HepG2 (cell line): Measurements from ENCODE around the gene CARMIL3. TPM values are rescaled to one million over a fixed set of nuclear protein-coding genes. Genes with fewer than 3 reads are reported as not detected.

ENCODE experiments used
- ARID2 ChIP-seq: sonication (generic); formaldehyde crosslinking; IDR thresholded peaks from 2 replicates; pipeline ENCODE4 v1.8.1; 2022; ENCODE audit warnings: mild to moderate bottlenecking, missing genetic modification reagents, borderline replicate concordance
- CHD4 ChIP-seq: fragments of 200-600 bp; sonication (generic); IDR thresholded peaks from 2 replicates; pipeline ENCODE4 v1.7.0; 2017; ENCODE audit warnings: mild to moderate bottlenecking, low read length, borderline replicate concordance
- GPN1 ChIP-seq: sonication (generic); formaldehyde crosslinking; IDR thresholded peaks from 2 replicates; pipeline ENCODE4 v1.5.1; 2020; ENCODE audit warnings: missing genetic modification reagents, borderline replicate concordance
- ISL2 ChIP-seq: sonication (generic); formaldehyde crosslinking; IDR thresholded peaks from 2 replicates; pipeline ENCODE4 v1.5.0; 2020; ENCODE audit warnings: missing genetic modification reagents
- MAFK ChIP-seq, 2 experiments: IDR thresholded peaks in 1 of 2; conservative IDR thresholded peaks in 1 of 2; 2 replicates each; pipeline ENCODE4 v1.6.1; 2011; ENCODE audit warnings: improper control_type of control experiment in 2 of 2, low read length in 2 of 2
- PAWR ChIP-seq: sonication (generic); formaldehyde crosslinking; IDR thresholded peaks from 2 replicates; pipeline ENCODE4 v1.4.0; 2020; ENCODE audit warnings: missing genetic modification reagents, mild to moderate bottlenecking, borderline replicate concordance
- SATB2 ChIP-seq: sonication (generic); formaldehyde crosslinking; IDR thresholded peaks from 2 replicates; pipeline ENCODE4 v1.5.0; 2020; ENCODE audit warnings: missing genetic modification reagents
- SETDB1 ChIP-seq: sonication (generic); formaldehyde crosslinking; IDR thresholded peaks from 2 replicates; pipeline ENCODE4 v1.5.1; 2020; ENCODE audit warnings: missing genetic modification reagents, mild to moderate bottlenecking, borderline replicate concordance
- TCF7L2 ChIP-seq: IDR thresholded peaks from 2 replicates; pipeline ENCODE4 v1.6.1; 2011; ENCODE audit warnings: mild to moderate bottlenecking, low read depth, low read length, moderate library complexity
- ZNF256 ChIP-seq: sonication (generic); formaldehyde crosslinking; conservative IDR thresholded peaks from 2 replicates; pipeline ENCODE4 v1.4.0; 2020; ENCODE audit warnings: missing genetic modification reagents
- ZNF30 ChIP-seq: sonication (generic); formaldehyde crosslinking; IDR thresholded peaks from 2 replicates; pipeline ENCODE4 v1.5.0; 2020; ENCODE audit warnings: mild to moderate bottlenecking, missing genetic modification reagents
- ZNF564 ChIP-seq: sonication (generic); formaldehyde crosslinking; IDR thresholded peaks from 2 replicates; pipeline ENCODE4 v1.8.1; 2023; ENCODE audit warnings: mild to moderate bottlenecking, missing genetic modification reagents
- ZNF660 ChIP-seq: sonication (generic); formaldehyde crosslinking; IDR thresholded peaks from 2 replicates; pipeline ENCODE4 v1.5.1; 2020; ENCODE audit warnings: mild to moderate bottlenecking, low read depth, missing genetic modification reagents, borderline replicate concordance
- ZNF773 ChIP-seq: sonication (generic); formaldehyde crosslinking; IDR thresholded peaks from 2 replicates; pipeline ENCODE4 v1.4.0; 2020; ENCODE audit warnings: missing genetic modification reagents, borderline replicate concordance
- ZNF839 ChIP-seq: sonication (generic); formaldehyde crosslinking; IDR thresholded peaks from 2 replicates; pipeline ENCODE4 v1.4.0; 2020; ENCODE audit warnings: missing genetic modification reagents, mild to moderate bottlenecking, borderline replicate concordance
- ZSCAN12 ChIP-seq: sonication (generic); formaldehyde crosslinking; IDR thresholded peaks from 2 replicates; pipeline ENCODE4 v1.9.0; 2021; ENCODE audit warnings: mild to moderate bottlenecking, missing genetic modification reagents
- polyA plus RNA-seq, 8 experiments: library from polyadenylated mRNA; depleted of rRNA in 3 of 8; stranded (reverse) in 7 of 8; unstranded in 1 of 8; fragments of >200 nt; fragmentation: Illumina TruSeq in 4 of 8; extraction: Trizol in 4 of 8; gene quantifications; 2 replicates each; pipeline versions ENCODE4 v1.2.1 to v1.2.3, GENCODE V29; 2011 to 2016; ENCODE audit warnings: low read depth in 4 of 8, missing spikeins in 1 of 8, mixed read lengths in 1 of 8; ENCODE audit not compliant: insufficient read depth in 1 of 8
- total RNA-seq, 5 experiments: library from RNA; depleted of rRNA; stranded (reverse); fragments of >200 nt; fragmentation: Illumina TruSeq; extraction: Trizol; gene quantifications; 2 replicates each; pipeline ENCODE4 v1.2.3, GENCODE V29; 2016; ENCODE audit warnings: low read depth in 1 of 5
- TF ChIP-seq, protein P1 (sequence below): sonication (generic); formaldehyde crosslinking; IDR thresholded peaks from 2 replicates; pipeline ENCODE4 v1.4.0; 2020; ENCODE audit warnings: missing genetic modification reagents
- TF ChIP-seq, protein P2 (sequence below): sonication (generic); formaldehyde crosslinking; IDR thresholded peaks from 2 replicates; pipeline ENCODE4 v1.4.0; 2020; ENCODE audit warnings: mild to moderate bottlenecking, missing genetic modification reagents
- TF ChIP-seq, protein P3 (sequence below): sonication (generic); formaldehyde crosslinking; IDR thresholded peaks from 2 replicates; pipeline ENCODE4 v1.8.1; 2023; ENCODE audit warnings: missing genetic modification reagents, inconsistent platforms, borderline replicate concordance
- TF ChIP-seq, protein P4 (sequence below): sonication (generic); formaldehyde crosslinking; IDR thresholded peaks from 2 replicates; pipeline ENCODE4 v1.5.1; 2020; ENCODE audit warnings: mild to moderate bottlenecking, moderate library complexity, missing genetic modification reagents
- TF ChIP-seq, protein P5 (sequence below): sonication (generic); formaldehyde crosslinking; IDR thresholded peaks from 2 replicates; pipeline ENCODE4 v1.5.0; 2020; ENCODE audit warnings: missing genetic modification reagents
- TF ChIP-seq, protein P6 (sequence below): sonication (generic); formaldehyde crosslinking; IDR thresholded peaks from 2 replicates; pipeline ENCODE4 v1.5.0; 2020; ENCODE audit warnings: missing genetic modification reagents

Gene CARMIL3
- total and polyA plus RNA-seq, 2 of the 13 experiments (the other 11 are each of a cell fraction or from before 2014, with no cell fraction given) = 0.27 to 0.55 TPM

DNA sequence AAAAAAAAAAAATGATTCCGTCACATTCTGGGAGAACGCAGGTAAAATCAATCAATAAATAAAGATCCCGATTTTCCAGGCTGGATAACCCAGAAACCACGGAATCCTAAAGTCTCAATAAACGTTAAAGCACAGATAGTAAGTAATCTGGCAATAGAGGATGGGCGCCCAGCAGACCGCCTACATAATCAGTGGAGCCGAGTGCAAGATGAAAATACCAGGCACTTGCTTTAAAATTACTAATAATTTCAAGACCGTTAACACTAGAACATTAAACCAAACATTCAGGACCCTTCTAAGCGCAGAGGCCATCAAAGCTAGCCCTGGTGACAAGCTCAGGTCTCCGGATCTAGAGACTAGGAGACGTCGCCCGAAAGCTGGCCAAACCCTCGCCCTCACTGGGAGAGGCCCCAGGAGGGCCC lies 61.6 kb downstream of the CARMIL3 start (continued):
- TF ChIP-seq, protein P1, sequence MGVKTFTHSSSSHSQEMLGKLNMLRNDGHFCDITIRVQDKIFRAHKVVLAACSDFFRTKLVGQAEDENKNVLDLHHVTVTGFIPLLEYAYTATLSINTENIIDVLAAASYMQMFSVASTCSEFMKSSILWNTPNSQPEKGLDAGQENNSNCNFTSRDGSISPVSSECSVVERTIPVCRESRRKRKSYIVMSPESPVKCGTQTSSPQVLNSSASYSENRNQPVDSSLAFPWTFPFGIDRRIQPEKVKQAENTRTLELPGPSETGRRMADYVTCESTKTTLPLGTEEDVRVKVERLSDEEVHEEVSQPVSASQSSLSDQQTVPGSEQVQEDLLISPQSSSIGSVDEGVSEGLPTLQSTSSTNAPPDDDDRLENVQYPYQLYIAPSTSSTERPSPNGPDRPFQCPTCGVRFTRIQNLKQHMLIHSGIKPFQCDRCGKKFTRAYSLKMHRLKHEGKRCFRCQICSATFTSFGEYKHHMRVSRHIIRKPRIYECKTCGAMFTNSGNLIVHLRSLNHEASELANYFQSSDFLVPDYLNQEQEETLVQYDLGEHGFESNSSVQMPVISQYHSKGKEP = no peak
- TF ChIP-seq SATB2 = peak; percentile 66; the same call in 1 of the 2 replicates
- peak; percentile 73; the same call in 1 of the 2 replicates for TF ChIP-seq ZNF773 (CRISPR knock-in tag)
- TF ChIP-seq, protein P2, sequence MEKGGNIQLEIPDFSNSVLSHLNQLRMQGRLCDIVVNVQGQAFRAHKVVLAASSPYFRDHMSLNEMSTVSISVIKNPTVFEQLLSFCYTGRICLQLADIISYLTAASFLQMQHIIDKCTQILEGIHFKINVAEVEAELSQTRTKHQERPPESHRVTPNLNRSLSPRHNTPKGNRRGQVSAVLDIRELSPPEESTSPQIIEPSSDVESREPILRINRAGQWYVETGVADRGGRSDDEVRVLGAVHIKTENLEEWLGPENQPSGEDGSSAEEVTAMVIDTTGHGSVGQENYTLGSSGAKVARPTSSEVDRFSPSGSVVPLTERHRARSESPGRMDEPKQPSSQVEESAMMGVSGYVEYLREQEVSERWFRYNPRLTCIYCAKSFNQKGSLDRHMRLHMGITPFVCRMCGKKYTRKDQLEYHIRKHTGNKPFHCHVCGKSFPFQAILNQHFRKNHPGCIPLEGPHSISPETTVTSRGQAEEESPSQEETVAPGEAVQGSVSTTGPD = 0 out of 2 replicates have a peak, but pooled peaks have one; percentile 3
- TF ChIP-seq, protein P3, sequence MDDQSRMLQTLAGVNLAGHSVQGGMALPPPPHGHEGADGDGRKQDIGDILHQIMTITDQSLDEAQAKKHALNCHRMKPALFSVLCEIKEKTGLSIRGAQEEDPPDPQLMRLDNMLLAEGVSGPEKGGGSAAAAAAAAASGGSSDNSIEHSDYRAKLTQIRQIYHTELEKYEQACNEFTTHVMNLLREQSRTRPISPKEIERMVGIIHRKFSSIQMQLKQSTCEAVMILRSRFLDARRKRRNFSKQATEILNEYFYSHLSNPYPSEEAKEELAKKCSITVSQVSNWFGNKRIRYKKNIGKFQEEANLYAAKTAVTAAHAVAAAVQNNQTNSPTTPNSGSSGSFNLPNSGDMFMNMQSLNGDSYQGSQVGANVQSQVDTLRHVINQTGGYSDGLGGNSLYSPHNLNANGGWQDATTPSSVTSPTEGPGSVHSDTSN = peak; percentile 94; the same call in 1 of the 2 replicates
- no peak for TF ChIP-seq TCF7L2
- TF ChIP-seq ARID2 = no peak
- 0 out of 2 replicates have a peak, but pooled peaks have one; percentile 19 for TF ChIP-seq ZNF660
- no peak for TF ChIP-seq ZNF839
- TF ChIP-seq MAFK (conservative IDR thresholded peaks at IDR 0.05 in 1 of 2, IDR thresholded peaks at IDR 0.05 in 1 of 2; ENCODE audit: low read length in 2 of 2) = no peak
- TF ChIP-seq PAWR = no peak
- TF ChIP-seq, protein P4, sequence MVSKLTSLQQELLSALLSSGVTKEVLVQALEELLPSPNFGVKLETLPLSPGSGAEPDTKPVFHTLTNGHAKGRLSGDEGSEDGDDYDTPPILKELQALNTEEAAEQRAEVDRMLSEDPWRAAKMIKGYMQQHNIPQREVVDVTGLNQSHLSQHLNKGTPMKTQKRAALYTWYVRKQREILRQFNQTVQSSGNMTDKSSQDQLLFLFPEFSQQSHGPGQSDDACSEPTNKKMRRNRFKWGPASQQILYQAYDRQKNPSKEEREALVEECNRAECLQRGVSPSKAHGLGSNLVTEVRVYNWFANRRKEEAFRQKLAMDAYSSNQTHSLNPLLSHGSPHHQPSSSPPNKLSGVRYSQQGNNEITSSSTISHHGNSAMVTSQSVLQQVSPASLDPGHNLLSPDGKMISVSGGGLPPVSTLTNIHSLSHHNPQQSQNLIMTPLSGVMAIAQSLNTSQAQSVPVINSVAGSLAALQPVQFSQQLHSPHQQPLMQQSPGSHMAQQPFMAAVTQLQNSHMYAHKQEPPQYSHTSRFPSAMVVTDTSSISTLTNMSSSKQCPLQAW (CRISPR knock-in tag) = no peak
- TF ChIP-seq ZNF256 (CRISPR knock-in tag) = peak; percentile 80
- TF ChIP-seq SETDB1 (CRISPR knock-in tag) = 0 out of 2 replicates have a peak, but pooled peaks have one; percentile 76
- peak; percentile 86; the same call in 1 of the 2 replicates for TF ChIP-seq ZNF30 (CRISPR knock-in tag)
- TF ChIP-seq GPN1 (CRISPR knock-in tag) = 0 out of 2 replicates have a peak, but pooled peaks have one; percentile 69
- no peak for TF ChIP-seq ISL2 (CRISPR knock-in tag)
- no peak for TF ChIP-seq ZNF564
- TF ChIP-seq, protein P5, sequence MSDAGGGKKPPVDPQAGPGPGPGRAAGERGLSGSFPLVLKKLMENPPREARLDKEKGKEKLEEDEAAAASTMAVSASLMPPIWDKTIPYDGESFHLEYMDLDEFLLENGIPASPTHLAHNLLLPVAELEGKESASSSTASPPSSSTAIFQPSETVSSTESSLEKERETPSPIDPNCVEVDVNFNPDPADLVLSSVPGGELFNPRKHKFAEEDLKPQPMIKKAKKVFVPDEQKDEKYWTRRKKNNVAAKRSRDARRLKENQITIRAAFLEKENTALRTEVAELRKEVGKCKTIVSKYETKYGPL (CRISPR knock-in tag) = peak; percentile 91; the same call in 1 of the 2 replicates
- 0 out of 2 replicates have a peak, but pooled peaks have one; percentile 6 for TF ChIP-seq ZSCAN12 (CRISPR knock-in tag)
- TF ChIP-seq, protein P6, sequence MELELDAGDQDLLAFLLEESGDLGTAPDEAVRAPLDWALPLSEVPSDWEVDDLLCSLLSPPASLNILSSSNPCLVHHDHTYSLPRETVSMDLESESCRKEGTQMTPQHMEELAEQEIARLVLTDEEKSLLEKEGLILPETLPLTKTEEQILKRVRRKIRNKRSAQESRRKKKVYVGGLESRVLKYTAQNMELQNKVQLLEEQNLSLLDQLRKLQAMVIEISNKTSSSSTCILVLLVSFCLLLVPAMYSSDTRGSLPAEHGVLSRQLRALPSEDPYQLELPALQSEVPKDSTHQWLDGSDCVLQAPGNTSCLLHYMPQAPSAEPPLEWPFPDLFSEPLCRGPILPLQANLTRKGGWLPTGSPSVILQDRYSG (CRISPR knock-in tag) = peak; percentile 95; the same call in 1 of the 2 replicates
- peak; percentile 92; the same call in 1 of the 2 replicates for TF ChIP-seq CHD4
